CD4-positive, alpha-beta T cell treated with Interleukin-4 for 1 hour (primary cell): ENCODE data around the gene SLC2A1.
"Not testable (repeated sequence)": the region's sequence is repeated elsewhere in the genome, so short reads cannot be mapped to it uniquely, and the experiment has no call there.

Experiments used
- DNase-seq, 2 donors: peaks; one replicate each; pipeline ENCODE4 v3.0.0-alpha.2; 2020 to 2022

The SLC2A1 gene

GRCh38 chr1:42927920-42928505 lies 30.7 kb downstream of the SLC2A1 start:
- no peak for DNase-seq

GRCh38 chr1:42927274-42927841 lies 31.3 kb downstream of the SLC2A1 start:
- no peak for DNase-seq

GRCh38 chr1:42926879-42927242 lies 31.8 kb downstream of the SLC2A1 start:
- DNase-seq = no peak

- DNase-seq = no peak
These were observed 32.3 kb downstream of the SLC2A1 start for GRCh38 chr1:42926235-42926878.

GRCh38 chr1:42924851-42925760 lies 33.6 kb downstream of the SLC2A1 start:
- DNase-seq = no peak

- DNase-seq = peak; percentile 93
These were observed 34.4 kb downstream of the SLC2A1 start for GRCh38 chr1:42924082-42924850.

- no peak for DNase-seq
These were observed 35.1 kb downstream of the SLC2A1 start for GRCh38 chr1:42923367-42924081.

- DNase-seq = peak; percentile 76 to 84
These were observed 35.8 kb downstream of the SLC2A1 start for GRCh38 chr1:42922687-42923366.

- DNase-seq = no peak
These were observed 36.9 kb downstream of the SLC2A1 start for GRCh38 chr1:42921769-42922168.

GRCh38 chr1:42919651-42920050 lies 39.0 kb downstream of the SLC2A1 start:
- not testable (repeated sequence) for DNase-seq

GRCh38 chr1:42917241-42917495 lies 41.5 kb downstream of the SLC2A1 start:
- no peak for DNase-seq

- no peak for DNase-seq
These were observed 43.2 kb downstream of the SLC2A1 start for GRCh38 chr1:42915456-42915855.

GRCh38 chr1:42914092-42914627 lies 44.5 kb downstream of the SLC2A1 start:
- DNase-seq = no peak

GRCh38 chr1:42913426-42914091 lies 45.1 kb downstream of the SLC2A1 start:
- DNase-seq = peak; percentile 77 to 85

- no peak for DNase-seq
These were observed 47.7 kb downstream of the SLC2A1 start for GRCh38 chr1:42910985-42911384.

- DNase-seq = no peak
These were observed 50.6 kb downstream of the SLC2A1 start for GRCh38 chr1:42908046-42908445.

GRCh38 chr1:42904434-42904833 lies 54.2 kb downstream of the SLC2A1 start:
- DNase-seq = no peak

GRCh38 chr1:42899960-42900359 lies 58.7 kb downstream of the SLC2A1 start:
- not testable (repeated sequence) for DNase-seq

- DNase-seq = no peak
These were observed 67.1 kb downstream of the SLC2A1 start for GRCh38 chr1:42891465-42892138.

GRCh38 chr1:42889264-42889663 lies 69.4 kb downstream of the SLC2A1 start:
- no peak for DNase-seq
